ENCODE data around the gene DPP4. TPM values are rescaled to one million over a fixed set of nuclear protein-coding genes. Genes with fewer than 3 reads are reported as not detected.

The DPP4 gene
- total RNA-seq, 1 donor = 0.27 TPM

DNA sequence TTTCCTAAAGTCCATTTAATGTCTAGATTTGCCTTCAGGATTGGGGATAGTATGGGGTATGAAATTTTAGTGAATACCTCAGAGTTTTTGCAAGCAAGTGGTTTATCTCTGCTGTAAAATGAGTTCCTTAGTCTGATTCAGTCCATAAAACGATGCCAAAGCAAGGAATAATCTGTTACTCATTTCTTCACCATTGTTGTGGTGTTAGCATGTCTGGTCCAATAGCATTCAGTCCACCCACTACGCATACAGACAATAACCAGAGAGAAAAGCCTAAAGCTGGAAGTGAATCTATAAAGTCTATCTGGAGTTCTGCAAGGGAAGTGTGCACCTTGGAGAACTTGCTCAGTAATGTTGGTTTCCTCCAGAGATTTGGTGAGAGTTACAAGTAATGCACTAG lies 12.9 kb upstream of the DPP4 start:
- no peak for DNase-seq (ENCODE audit: low read depth in 2 of 3, low spot score in 2 of 3)

DNA sequence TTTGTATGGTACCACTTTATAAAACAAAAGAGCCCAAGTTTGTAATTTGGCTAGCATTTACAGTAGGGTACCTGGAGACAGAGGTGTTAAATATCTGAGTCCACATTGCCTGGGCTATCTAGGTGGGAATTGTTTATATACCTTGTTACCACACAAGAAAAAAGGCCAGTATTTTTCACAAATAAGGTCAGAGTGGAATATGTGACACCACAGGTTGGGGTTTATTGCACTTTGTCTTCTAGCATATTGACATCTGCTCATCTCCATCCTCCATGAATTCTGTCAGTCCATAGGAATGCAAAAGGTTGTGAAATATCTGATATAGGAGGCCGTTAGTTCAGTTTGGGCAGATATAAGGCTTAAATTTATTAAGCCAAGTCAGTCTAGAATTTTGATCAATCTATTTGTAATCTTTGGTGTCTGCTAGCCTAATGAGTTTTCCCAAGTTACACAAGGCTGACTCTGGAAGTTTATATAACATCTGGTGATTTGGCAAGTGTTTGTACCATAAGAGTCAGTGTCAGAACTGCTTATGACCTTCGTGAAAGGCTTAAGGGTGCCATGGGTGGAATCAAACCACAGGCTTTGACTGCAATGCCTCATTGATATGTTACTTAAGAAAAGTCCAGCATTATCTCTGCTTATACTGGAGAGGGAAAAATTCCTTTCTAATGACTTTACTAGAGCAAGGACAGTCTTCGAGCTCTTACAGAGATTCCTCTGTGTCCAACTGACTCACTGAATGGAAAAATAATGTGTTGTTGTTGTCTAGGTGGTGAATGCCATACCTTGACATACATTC lies 11.3 kb upstream of the DPP4 start:
- DNase-seq (ENCODE audit: low read depth in 2 of 3, low spot score in 2 of 3) = no peak

GRCh38 chr2:162084536-162084935 lies 10.5 kb upstream of the DPP4 start:
- no peak for DNase-seq (ENCODE audit: low read depth in 2 of 3, low spot score in 2 of 3)

DNA sequence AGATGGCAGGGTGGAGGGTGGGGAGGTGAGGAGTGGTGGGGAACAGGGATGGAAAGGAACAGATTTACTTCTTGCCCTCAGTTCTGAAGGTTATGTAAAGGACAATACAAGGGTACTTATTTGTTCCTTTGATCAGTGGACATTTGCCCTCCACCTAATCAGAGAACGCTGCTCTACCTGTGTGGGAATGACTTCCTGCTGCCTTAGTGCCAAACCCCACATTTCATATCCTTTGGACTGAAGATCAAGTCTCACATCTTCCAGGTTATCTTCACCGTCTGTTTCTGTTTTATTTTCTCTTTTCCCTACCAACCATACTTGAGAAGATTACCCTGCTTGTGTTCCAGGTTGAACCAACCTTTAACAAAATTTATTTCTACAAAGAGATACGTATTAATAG lies 8.7 kb upstream of the DPP4 start:
- DNase-seq (ENCODE audit: low read depth in 2 of 3, low spot score in 2 of 3) = no peak

DNA sequence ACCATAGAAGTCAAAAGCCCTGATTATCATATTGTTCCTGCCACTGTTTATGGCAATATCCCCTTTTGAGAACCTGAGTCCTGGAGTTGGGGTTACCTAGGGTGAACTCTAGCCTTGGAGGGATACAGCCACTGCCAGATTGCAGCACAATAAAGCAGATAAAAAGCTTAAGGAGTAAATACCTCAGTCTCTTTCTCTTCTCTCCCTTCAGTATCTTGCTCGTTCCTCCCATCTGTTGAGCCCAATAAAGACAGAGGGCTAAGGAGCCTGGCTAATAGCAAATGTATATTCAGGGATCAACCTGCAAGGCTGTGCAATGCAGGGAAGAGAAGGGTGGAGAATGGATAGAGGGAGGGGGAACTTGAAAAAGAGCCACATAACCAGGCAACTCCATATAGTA lies 8.0 kb upstream of the DPP4 start:
- no peak for DNase-seq (ENCODE audit: low read depth in 2 of 3, low spot score in 2 of 3)

- DNase-seq (ENCODE audit: low read depth in 2 of 3, low spot score in 2 of 3) = no peak
These were observed 5.5 kb upstream of the DPP4 start for GRCh38 chr2:162079514-162079913.

DNA sequence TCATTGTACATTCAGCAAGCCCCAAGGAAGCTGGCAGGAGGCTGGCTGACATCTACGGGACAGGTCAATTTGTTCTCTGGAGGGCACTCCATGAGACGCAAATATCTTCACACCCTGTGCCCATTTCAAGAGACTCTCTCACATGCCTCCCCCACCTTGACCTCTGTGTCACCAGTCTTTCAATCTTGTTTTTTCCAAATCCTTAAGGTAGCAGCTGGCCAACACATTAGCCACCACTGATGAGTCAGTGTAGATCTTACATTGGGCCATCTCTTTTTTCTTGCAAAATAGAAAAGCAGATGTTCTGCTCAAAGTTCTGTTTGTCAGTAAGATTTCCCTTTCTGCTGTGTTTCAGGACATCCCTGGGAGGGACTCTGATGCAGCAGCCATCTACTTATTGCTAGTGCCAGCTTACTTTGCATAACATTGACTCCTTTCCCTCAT lies 1.7 kb upstream of the DPP4 start:
- no peak for DNase-seq (ENCODE audit: low read depth in 2 of 3, low spot score in 2 of 3)

- DNase-seq (ENCODE audit: low read depth in 2 of 3, low spot score in 2 of 3) = no peak
These were observed 1.1 kb upstream of the DPP4 start for GRCh38 chr2:162074928-162075688.

GRCh38 chr2:162074632-162074895 lies 549 bp upstream of the DPP4 start:
- no peak for DNase-seq (ENCODE audit: low read depth in 2 of 3, low spot score in 2 of 3)

GRCh38 chr2:162072976-162073887 lies 783 bp downstream of the DPP4 start:
- peak in 1 of 3 donors; percentile 5 for DNase-seq (ENCODE audit: low read depth in 2 of 3, low spot score in 2 of 3)

GRCh38 chr2:162072181-162072702 lies 1.8 kb downstream of the DPP4 start:
- DNase-seq (ENCODE audit: low read depth in 2 of 3, low spot score in 2 of 3) = peak in 1 of 3 donors; percentile 5

GRCh38 chr2:162071001-162071400 lies 3.0 kb downstream of the DPP4 start:
- DNase-seq (ENCODE audit: low read depth in 2 of 3, low spot score in 2 of 3) = no peak

- no peak for DNase-seq (ENCODE audit: low read depth in 2 of 3, low spot score in 2 of 3)
These were observed 3.6 kb downstream of the DPP4 start for GRCh38 chr2:162070228-162070936.

DNA sequence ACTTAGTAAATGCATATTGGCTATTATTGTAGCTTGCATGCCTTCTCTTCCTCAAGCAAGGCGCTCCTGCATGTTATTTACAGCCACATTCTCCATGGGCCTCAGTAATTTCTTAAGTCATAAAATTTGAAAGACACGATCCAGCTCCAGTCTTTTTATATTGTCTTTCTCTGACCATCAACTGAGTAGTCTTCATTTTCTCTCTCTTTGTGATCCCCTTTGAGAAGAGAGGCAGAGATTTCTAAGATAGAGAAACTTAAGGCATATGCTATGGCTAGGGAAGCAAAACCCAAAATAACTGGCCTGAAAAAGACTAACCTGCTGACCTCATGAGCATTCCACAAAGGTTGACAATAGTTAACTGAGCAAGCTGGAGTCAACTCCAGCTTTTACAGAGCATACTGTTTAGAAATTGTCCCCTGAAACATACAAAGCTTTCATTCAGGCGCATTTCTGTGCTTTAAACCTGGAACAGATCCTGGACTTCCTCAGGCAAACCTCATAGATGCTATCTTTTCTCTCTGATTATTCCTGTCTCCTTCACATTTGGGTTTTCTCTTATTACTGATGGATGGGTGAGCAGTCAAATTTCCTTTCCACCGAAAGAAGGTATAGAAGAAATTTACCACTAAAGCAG lies 4.6 kb downstream of the DPP4 start:
- DNase-seq (ENCODE audit: low read depth in 2 of 3, low spot score in 2 of 3) = no peak

DNA sequence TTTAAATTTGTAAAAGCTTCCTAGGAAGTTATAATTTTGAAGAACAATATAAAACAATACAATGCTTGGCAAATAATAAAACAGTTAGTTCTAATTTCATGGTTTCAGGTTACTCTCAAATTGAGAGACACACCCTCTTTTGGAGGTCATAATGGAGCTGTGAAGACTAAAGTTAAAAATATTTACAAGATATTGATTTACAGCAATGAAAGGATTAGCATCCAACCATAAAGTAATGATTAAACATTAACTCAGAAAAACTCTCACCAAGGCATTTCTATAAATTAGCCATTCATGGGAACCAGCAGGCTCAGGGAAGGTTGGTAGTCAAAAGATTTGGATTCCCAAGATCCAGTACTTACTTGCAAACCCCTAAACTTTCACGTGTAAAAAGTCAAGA lies 6.4 kb downstream of the DPP4 start:
- DNase-seq (ENCODE audit: low read depth in 2 of 3, low spot score in 2 of 3) = no peak

DNA sequence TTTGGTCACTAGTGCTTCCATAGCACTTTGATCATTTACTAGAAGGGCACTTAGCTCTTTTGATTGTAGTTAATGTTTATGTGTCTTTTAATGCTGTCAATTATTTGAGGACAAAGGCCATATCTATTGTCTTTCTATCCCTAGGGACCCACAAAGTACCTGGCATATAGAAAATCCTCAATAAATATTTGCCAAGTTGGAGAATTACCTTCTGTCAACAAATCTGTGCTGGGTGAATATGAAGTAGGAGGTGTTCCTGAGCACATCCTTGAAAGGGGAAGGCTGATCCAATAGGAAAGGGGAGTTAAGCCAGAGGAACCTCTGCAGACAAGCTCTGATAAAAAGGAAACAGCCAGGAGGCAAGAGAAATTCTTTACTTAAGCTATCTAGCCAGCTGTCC lies 8.2 kb downstream of the DPP4 start:
- no peak for DNase-seq (ENCODE audit: low read depth in 2 of 3, low spot score in 2 of 3)

DNA sequence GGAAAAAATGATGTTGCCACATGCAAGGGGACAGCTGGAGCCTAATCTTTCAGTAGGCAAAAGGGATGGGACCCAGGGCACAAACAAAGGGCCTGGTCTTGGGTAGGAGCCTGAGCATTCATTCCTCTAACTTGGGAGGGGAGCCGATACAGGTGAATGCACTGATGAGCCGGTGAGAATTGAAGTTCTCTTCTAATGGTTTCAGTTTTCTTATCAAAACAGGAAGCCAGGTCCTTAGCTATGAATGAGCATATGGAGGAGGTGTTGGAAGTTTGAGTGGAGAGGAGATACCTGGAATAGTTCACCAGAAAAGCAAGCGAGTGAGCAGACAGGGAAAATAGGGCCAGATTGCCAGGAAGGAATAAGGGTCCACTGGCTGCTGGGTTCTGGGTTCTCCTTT lies 10.1 kb downstream of the DPP4 start:
- no peak for DNase-seq (ENCODE audit: low read depth in 2 of 3, low spot score in 2 of 3)

- DNase-seq (ENCODE audit: low read depth in 2 of 3, low spot score in 2 of 3) = no peak
These were observed 10.7 kb downstream of the DPP4 start for GRCh38 chr2:162063281-162063680.

DNA sequence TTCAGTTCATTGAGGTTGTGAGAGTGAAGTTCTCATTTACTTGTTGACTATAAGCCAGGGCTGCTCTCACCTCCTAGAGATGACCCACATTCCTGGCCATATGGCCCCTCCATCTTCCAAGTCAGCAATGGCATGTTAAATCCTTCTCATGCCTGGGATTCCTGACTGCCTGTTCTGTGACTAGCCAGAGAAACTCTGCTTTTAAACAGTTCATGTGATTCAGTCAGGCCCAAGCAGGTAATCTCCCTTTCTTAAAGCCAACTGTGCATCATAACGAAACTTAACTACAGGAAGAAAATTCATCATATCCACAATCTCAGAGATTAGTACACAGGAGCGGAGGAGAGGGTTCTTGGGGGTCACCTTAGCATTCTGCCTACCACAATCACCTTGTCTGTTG lies 11.5 kb downstream of the DPP4 start:
- no peak for DNase-seq (ENCODE audit: low read depth in 2 of 3, low spot score in 2 of 3)

DNA sequence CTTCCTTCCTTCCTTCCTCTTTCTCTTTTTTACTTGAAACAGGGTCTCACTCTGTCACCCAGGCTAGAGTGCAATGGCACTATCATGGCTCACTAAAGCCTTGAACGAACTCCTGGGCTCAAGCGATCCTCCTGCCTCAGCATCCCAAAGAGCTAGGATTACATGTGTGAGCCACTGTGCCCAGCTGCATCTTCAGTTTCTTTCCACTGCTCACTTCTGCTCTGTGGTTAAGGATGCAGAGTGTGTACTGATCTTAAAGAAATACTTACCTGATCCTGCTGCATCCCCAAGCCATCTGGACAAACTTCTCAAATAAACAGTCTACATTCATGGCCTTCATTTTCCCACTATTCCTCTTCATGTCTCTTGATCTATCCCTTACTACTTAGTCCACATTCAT lies 13.0 kb downstream of the DPP4 start:
- DNase-seq (ENCODE audit: low read depth in 2 of 3, low spot score in 2 of 3) = no peak

Measured in hematopoietic multipotent progenitor cell (in vitro differentiated cells).